ENCODE results near the gene C14orf39.

C14orf39 gene, protein sequence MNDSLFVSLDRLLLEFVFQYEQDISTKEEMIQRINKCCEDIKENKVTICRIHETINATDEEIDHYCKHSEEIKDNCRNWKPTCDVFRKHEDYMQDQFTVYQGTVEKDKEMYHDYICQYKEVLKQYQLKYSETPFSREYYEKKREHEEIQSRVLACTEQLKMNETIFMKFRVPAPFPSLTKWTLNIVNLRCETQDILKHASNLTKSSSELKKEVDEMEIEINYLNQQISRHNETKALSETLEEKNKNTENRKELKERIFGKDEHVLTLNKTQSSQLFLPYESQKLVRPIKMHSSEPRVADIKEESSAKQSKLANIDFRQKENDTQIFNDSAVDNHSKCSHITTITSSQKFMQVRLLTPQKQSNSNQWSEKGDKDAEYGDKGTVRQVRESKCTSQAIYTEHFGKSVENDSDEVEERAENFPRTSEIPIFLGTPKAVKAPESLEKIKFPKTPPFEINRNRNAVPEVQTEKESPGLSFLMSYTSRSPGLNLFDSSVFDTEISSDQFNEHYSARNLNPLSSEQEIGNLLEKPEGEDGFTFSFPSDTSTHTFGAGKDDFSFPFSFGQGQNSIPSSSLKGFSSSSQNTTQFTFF

DNA sequence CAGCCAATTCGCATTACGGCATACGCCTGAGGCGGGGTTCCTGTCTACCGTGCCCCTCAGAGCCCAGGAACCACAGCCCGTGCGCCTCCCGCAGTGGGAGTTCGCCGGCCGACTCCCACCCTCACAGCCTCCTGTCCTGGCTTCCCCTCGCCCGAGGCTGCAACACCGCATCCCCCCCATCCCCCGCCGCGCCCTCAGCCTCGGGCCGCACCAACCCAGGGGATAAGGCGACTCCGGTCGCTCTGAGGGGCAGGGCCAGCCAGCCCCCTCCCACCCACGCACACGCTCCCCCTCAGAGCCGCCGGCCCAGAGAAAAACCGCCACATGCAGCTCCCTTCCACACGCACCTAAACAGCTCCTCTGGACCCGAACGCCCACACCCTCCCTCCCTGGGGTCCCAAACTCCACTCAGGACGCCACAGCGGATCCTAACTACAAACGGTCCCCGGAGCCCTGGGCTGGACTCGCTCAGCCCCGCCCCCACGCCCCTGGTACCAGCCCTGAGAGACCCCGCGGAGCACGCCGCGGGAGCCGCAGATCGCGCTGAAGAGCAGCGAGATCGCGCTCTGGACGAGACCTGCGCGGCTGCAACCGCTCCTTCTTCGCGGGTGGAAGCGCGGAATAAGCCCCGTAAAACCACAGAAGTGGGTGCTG lies at the start of gene C14orf39:
Gene C14orf39 (minus strand): TSS at position 466 of the 654 bp plus-strand sequence. CDS start 985 bp downstream, outside the sequence.
- DNase-seq (ENCODE audit: low read depth, low spot score) = no peak

- no peak for DNase-seq (ENCODE audit: low read depth, low spot score)
Observed at GRCh38 chr14:60532442-60532841, 46.6 kb upstream of the C14orf39 start.

DNA sequence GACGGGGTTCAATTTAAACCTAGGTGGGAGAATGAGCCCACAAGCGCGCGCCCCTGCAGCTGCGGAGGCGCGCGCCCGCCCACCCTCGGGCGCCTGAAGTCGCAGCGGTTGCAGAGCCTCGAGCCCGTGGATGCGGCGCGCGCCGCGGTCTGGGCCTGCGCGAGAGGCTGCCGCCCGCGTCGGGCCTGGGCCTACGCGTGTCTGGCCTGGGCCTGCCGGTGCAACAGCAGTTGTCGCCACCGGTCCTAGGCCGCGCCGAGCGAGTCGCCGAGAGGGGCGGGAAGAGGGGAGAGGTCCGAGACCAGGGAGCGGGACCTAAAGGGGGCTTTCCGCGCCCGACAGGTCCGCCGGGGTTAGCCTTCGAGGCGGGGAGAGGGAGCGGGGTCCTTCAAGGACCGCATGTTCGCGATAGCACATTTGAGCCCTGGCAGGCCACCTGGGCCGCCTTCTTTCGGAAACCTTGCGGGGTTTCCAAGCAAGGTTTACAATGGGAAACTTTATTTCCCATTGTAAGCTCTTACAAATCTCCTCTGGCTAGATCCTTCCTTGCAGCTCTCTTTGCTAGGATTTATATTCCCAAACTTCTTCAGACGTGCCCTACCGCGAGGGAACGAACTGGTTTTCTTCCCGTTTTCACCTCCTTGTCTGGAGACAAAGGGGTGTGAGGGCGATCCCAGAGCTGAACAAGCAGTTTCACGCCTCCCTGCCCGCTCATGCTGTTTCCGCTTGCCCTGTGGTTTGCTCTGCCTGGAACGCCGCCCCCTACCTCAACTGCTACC lies 29.8 kb upstream of the C14orf39 start:
- no peak for DNase-seq (ENCODE audit: low read depth, low spot score)

DNA sequence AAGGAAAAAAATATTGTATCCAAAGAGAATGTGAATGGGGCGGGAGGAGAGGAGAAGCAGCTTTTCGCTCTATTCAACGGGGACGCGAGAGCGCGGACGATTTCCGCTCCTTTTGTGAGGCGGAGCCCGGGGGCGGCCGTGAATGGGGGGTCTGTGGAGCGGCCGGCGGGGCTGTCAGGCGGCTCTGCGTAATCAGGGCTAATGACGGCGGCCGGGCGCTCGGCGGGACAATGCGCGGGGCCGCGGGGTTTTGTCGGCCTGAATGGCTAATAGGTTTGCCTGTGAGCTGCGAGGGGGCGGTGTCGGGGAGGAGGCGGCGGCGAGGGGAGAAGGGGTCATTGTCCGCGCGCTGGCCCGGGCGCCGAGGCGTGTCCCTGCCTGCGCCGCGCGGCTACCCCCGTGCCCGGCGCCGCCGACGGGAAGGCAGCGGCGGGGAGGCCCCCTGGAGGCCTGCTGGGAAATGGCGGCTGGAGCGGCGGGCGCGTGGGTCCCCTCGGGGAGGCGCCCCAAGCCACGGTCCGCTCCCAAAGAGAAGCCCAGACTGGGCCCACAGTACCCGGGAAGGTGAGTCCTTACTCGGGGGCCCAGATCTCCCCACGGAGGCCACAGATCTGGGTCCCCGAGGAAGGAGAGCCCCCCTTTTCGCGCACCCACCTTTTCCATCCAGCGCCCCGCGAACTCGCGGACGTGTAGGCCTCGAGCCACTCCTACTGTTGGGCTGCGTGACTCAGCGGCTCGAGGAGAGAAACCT lies 29.1 kb upstream of the C14orf39 start:
- no peak for DNase-seq (ENCODE audit: low read depth, low spot score)

DNA sequence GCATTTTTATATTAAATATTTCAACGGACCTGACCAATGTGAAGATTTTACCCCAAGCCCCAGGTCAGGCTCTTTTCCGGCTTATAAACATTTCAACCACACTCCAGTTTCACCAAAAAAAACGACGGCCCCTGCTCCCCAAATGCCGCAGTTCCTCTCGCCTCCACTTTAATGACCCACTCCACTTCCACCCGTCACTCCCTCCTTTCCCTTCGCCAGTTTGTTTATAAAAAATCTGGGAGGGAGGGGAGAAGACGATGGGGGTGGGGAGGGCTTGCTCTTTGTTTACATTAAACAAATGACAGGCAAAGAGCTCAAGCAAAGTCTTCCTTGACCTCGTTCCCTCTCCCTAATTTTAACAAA lies 28.5 kb upstream of the C14orf39 start:
- no peak for DNase-seq (ENCODE audit: low read depth, low spot score)

DNA sequence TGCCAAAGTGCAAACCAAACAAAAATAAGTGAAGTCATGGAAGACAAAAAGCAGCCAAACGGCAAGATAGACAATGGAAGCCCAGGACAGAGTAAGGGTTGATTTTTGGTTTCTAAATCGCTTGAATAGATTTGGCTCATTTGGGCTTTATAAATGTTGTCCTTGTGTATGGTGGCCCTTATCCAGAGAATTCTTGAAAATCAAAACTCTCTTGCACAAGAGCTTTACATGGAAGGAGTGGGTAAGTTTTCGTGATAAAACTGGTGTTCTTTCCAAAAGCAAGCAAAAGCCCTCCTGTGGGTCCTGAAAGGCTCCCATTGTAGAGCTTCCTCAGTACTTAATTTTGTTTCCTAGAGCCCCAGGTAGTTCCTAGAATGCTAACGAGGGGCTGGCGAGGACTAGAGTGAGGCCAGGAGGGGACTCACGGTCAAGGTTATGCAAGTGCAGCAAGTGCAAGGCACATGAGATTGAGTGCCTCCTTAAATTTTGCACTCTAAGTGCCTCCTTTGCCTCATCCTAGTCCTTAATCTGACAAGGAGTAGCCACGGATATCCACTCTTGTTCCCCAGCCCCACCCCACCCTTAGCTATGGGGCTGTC lies 27.2 kb upstream of the C14orf39 start:
- peak; percentile 65 for DNase-seq (ENCODE audit: low read depth, low spot score)

- no peak for DNase-seq (ENCODE audit: low read depth, low spot score)
Observed at GRCh38 chr14:60512126-60512525, 26.3 kb upstream of the C14orf39 start.

DNA sequence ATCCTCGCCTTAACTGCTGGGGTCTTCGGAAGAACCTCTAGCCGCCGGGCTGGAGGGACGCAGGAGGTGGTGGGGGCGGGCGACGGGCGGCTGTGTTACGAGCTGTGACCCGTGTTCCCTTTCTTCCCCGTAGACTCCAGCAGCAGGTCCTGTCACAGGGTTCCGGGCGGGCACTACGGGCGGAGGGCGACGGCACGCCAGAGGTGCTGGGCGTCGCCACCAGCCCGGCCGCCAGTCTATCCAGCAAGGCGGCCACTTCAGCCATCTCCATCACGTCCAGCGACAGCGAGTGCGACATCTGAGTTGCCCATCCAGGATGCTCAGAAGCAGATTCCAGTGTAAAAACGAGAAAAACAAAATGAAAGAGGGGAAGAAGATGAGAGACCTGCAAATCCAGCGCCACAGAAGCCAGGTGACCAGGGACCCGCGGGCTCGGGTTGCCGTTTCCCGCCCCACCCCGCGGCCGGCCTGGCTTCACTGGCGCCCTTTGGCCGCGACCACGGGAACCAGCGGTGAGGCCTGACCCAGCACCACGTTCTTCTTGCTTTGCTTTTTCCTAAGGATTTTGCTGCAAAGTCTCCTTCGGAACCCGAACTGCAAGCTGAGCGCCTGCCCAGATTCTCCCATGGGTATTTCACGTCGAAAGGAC lies 25.2 kb upstream of the C14orf39 start:
- DNase-seq (ENCODE audit: low read depth, low spot score) = no peak

DNA sequence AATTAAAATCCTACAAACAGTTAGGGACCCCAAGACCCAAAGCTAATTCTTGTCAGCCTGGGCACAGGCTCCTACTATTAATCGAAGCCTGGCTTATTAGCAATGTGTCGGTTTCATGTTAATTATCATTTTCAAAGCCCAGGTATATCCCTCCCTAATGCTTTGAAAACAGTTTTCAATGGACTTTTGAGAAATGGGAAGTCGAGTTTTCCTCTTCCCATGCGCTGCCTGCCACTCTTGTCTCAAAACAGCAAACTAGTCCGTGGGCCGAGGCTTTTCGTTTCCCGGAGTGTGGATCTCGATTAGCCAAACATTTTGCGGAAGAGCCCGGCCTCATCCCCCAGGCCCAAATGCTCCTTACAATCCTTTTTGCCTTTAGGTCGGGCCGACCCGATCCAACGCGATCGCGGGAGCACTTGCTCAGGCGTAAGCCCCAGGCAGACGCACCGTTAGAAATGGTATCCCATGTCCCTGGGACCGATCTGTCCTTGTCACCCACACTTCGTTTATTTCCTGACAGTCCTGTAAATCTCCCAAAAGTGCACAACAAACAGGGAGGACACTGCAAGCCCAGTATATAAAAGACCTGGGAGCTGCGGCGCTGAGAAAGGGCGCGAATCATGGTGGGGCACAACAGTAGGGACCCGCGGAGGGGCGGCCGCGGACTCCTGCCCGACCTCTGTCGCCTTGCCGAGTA lies 24.5 kb upstream of the C14orf39 start:
- no peak for DNase-seq (ENCODE audit: low read depth, low spot score)

GRCh38 chr14:60509438-60510253 lies 23.8 kb upstream of the C14orf39 start:
- no peak for DNase-seq (ENCODE audit: low read depth, low spot score)

DNA sequence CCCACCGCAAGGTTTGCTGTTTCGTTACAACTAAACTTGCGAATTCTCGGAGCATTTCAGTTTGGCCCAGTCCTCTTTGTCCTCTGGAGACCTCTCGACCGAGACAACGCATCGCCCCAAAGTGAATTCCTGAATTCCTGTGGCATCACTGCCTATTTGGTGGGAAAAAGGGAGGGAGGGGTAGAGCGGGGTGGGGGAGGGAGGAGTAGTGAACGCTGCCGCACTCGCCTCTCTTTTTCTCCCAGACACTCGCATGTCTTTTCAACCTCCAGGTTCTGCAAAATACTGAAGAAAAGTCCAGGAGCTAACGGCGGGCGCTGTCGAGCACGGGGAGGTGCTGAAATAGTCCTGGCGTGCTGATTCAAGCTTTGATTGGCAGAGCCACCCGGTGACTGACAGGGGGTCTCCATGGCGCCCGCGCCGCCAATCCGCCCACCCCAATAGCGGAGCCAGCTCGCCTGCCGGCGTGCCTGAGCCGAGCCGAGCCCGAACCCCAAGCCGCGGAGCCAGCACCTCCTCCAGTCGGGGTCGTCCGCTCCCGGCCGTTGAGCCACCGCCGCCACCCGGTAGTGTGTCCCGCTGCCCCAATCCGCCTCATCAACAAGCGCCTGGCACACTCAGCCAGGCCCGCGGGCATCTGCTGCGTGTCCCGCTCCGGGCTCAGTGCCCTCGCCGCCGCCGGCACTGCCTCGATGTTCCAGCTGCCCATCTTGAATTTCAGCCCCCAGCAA lies 23.0 kb upstream of the C14orf39 start, which contains the start of gene SIX6:
Gene SIX6 (plus strand): TSS at position 440 of the 731 bp plus-strand sequence. CDS start 253 bp downstream, at position 693.
- no peak for DNase-seq (ENCODE audit: low read depth, low spot score)

DNA sequence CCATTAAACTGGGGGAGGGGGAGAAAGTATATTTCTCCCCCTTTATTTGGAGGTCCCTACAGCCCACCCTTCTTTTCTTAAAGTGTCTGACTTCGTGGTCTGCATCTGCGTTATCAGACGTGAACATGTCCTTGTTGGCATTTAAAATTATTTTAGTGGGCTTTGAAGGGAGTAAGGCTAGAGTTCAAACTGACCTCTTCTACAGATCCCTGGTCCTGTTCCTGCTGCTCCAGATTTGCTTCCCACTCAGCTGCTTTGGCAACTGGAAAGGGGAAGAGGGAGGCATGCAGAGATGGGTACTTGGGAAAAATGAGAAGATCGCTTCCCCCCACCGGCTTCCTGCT lies 22.5 kb upstream of the C14orf39 start:
- no peak for DNase-seq (ENCODE audit: low read depth, low spot score)

DNA sequence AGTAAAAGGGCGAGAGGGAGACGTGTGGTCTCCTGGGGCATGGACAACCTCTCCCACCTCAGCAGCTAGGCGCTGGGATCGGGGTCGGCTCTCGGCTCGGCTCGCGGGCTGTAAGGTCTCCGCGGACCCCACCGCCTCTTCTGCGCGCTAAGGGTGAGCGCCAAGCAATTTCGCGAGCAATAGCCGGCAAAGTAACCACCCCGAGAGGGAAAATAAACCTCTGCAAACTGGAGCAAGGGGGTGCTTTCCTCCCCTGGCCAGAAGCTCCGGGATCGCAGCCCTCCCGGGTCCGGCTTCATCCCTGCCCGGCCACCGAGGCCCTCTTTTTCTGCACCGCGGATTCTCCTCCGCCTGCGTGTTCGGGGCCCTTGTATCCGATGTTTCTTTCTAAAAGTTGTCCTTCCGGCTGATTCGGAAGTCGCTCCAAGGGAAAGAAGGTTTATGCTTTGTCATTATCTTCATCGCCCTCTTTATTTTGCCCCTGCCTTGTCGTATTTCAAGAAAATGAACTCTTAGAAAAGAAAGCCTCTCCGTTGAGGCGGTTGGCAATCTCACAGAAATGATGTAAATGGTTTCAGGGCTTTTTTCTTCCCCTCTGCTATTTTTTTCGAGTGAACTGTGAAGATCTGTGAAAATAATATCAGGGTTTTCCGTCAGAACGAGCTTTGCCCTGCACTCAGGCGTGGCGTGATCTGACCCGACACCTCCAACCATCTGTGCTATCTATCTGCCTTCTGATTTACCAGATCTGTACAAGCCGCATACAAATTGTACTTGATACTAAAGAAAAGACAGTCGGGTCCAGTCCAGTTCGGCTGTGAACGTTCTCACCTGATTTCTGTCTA lies 21.3 kb upstream of the C14orf39 start:
- DNase-seq (ENCODE audit: low read depth, low spot score) = no peak

DNA sequence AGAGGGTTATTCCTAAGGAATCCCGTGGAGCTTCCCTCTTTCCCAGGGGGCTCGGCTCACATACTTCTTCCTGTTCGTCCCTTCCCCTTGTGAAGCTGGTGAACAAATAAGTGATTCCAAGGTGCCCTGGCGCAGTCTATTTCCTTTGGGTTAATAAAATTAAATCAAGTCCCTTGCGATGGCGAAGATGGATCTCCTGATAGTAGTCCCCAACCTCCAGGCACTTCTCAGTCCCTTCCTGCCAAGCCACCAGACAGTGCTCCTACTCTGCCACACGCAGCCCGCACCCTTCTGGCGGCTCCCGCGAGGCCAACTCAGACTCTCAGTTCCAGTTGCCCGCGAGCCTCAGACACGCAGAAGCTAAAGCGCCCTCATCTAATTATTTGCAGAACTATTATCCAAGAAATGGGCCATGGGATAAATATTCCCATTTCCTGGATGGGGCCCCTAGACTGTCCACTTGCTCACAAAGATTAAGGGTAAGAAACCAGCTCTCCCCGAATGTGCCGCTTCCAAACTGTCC lies 20.7 kb upstream of the C14orf39 start:
- DNase-seq (ENCODE audit: low read depth, low spot score) = no peak

DNA sequence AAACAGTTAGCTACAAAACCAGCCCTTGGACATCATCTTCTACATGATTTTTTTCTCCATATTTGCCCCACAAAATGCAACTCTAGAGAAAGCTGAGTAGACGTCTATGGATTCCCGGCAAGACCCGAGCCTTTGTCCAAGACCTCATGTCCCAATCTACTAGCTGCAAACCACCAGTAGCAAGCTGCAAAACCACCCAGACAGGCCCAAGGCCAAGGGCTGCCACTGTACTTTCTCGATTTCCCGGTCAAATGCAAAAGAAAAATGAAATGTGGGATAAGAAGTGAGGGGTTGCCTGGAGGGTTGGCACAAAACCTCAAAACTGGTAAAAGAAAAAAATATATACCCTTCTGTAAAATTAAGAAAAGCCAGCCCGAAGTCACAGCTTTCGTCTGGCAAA lies 20.1 kb upstream of the C14orf39 start:
- DNase-seq (ENCODE audit: low read depth, low spot score) = no peak

DNA sequence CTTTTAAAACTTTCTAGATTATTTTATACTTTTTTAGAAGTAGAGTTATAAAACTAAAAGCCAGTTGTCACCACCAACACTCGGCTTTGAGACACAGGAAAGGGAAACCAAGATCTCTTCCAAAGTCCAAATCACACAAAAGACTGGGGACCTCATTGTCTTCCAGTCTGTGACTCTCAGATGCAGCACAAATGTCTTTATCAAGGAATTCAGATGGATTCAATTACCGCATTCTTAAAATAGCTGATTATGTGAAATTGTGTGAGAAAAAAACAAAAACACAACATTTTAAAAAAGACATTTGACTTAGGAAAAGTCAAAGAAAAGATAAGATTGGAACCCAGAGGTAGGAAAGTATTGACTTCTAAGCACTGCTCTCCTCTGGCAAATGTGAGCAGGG lies 19.6 kb upstream of the C14orf39 start:
- DNase-seq (ENCODE audit: low read depth, low spot score) = no peak

DNA sequence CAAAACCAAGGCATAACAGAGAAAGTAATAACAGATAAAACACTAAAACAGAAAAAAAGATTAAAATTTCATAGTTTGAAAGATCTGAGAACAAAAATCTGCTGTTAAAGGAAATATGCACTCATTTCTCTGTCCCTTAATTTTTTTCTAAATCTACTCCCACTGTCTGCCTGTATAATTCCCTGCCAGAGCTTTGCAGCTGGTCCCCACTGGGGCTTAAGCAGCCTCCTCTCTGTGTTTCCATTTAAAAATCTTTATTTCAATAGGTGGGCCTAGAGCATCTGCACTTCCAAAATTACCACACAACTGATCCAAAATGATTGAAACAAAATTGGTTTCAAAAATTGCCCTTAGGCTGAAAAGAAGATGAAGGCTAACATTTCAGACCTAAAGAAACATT lies 16.7 kb upstream of the C14orf39 start:
- DNase-seq (ENCODE audit: low read depth, low spot score) = no peak

Data from iPS DF 19.7 (cell line).